ENCODE measurements around the gene TAP2.
"Not testable (repeated sequence)": the region's sequence is repeated elsewhere in the genome, so short reads cannot be mapped to it uniquely, and the experiment has no call there.

The TAP2 gene

DNA sequence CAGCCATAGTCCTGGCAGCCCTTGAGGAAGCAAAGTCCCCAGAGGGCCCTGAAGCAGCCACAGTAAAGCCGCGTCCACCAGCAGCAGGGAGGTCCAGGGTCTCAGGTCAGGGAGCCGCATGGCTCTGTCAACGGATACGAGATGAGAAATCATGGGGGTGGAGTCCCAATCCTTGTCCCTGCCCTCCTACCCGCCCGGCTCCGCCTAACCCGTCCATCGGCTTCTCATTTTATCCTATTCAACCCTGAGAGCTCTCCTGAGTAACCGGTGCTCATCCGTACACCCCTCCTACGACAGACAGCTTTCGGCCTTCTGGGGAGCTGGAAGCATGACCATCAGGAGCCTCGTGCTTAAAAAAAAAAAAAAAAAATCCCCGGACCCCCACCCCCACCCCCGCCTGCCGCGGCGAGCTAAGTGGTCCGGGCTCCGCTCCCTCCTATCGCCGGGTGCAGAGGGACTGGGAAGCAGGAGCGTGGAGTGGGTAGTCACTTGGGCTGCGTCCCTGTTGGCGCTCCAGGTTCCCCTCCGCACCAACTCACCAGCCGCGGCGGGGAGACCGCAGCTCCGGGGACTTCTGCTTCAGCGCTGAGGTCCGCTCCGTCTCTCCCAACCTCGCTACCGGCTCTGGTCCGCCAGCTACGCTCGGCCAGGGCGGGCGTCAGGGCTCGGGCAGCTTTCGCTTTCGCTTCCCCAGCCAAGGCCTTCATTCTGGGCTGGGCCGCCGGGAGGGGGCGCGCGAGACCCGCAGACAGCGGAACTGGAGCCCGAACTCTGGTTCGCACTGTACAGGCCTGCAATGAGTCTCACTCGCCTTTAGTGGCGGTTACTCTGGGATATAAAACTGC is at the start of gene TAP2:
Gene TAP2, minus strand, starts transcription at position 626 of the 845 bp plus-strand sequence. Its CDS starts 506 bp downstream, at position 120.
- DNase-seq (ENCODE audit: low read depth in 2 of 2), result peak; percentile 94 to 96

DNA sequence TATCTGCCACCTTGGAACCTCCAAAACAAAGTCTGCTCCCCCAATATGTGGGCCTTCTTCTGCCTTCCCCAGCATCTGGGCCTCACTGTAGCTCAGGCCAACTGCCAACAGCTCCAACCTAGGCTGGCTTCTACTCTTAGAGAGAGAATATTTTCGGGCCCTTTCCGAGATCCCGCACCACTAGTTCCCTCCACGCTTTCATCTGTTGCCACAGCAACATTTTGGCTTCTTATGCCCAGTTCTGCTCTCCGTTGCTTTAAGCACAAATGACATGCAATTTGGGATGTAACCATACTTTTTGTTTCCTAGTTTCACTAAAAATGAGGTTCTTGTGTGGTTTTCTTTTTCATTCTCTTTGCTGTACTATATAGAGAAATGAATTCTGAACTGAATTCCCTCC is 49.1 kb upstream of the TAP2 start:
- no peak for DNase-seq (ENCODE audit: low read depth in 2 of 2)

DNA sequence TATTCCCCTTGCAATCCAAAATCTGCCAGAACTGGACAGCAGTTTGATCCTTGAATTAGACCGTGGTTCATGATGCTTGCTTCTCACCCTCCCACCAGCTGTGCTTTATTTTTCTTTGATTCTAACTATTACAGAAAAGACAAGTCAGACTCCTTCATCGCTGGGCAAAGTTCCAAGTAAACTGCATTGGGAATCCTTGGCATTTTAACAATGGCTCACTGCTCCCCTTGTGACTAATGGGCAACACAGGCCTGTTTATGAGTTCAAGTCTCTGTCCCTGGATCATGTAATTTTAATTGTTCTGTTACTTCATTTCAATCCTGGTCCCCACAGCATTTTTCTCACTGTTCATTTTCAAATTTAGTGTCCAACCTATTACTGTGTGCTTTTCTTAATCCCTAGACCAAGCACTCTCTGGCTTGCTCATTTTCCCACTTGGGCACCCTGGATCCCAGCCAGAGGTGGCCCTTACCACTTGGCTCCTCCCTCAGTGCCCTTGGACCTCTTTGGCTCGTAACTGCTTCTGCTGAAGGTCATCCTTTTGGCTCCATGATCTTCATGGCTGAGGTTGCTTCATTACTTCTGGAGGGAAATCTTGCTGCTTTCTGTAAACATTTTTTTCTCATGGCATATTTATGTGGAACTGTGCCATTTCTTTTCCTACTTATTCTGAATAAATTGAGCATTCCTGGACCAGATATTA is 48.3 kb upstream of the TAP2 start:
- no peak for DNase-seq (ENCODE audit: low read depth in 2 of 2)

DNA sequence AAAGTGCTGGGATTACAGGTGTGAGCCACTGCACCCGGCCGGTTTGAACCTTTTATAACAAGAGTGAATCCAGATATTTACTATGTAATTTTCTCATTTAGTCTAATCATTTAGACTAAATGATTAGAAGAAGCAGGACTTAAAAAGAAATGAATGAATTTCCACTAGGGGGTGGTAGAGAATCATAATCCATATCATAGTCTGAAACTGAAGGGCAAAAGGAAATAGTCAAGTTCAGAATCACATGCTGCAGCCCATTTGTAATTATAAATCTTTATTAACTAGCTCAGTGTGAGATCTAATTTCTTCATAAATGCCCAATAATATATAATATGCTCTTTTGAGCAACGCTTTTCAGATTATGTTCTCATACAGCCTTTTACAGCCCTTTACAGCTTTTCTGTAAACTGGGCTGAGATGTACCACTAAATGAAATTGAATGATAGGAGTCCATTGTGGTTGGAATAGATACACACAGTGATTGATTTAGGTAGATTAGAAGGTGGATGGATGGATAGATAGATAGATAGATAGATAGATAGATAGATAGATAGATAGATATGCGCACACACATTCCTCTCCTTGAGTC is 47.3 kb upstream of the TAP2 start:
- no peak for DNase-seq (ENCODE audit: low read depth in 2 of 2)

DNA sequence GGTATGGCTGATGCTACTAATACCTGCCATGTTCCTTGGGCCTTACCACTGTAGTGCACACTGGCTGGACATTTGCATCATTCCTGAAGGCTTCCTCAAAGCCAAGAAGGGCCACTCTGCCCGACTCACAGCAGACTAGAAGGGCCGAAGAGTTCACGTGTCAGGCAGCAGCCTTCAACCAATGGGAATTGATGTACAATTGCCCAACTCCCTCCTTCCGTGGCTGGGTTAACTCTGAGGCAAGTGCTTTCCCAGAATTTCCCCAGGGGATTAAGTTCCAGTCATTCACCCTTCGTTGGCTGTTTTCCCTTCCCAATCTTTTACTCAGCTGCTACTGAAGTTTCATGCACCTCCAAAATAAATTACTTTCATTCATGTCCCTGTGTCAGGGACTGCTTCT is 45.2 kb upstream of the TAP2 start:
- DNase-seq (ENCODE audit: low read depth in 2 of 2), result no peak

DNA sequence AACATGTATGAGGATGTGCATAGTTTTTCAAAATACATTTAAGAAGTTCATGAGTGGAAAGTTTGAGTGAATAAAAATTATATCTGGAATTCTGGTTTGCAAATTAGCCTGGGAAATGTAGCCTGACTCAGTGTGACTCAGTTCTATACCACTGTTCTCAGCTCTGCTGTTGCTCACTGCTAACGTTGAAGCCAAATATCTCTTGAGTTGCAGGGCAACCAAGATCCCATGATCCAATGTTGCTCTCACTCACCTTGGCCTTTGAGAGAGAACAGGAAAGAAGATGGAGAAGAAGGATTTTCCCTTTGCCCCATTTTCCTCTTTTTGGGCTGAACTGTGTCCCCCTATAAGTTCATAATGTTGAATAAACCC is 44.3 kb upstream of the TAP2 start:
- no peak for DNase-seq (ENCODE audit: low read depth in 2 of 2)

DNA sequence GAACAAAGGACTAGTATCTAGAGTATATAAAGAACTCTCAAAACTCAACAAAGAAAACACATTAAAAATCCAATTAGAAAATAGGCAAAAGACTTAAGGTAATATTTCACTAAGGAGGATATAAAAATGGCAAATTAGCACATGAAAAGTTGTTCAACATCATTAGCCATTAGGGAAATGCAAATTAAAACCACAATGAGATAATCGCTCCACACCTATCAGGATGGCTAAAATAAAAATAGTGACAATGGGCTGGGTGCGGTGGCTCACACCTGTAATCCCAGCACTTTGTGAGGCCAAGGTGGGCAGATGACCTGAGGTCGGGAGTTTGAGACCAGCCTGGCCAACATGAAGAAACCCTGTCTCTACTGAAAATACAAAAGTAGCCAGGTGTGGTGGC is 42.4 kb upstream of the TAP2 start:
- DNase-seq (ENCODE audit: low read depth in 2 of 2), result not testable (repeated sequence)

DNA sequence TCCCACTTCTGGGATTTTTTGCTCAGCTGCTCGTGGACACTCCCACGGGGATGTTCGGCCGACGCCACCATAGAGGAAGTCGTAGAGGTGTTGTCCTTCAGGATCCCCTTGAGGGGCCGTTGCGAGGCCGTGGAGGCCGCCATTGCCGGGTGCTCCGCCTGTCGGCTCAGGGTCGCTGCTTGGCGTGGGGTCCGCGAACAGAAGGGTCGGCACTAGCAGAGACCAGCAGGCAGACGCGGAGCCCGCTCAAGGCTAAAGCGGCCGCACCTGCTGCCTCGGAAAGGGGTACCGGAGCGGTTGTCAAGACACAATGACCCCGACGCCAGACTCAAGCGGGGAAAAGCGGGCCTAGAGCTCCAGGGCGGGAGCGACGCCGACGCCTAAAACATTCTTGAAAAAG is 41.2 kb upstream of the TAP2 start:
- DNase-seq (ENCODE audit: low read depth in 2 of 2), result no peak

DNA sequence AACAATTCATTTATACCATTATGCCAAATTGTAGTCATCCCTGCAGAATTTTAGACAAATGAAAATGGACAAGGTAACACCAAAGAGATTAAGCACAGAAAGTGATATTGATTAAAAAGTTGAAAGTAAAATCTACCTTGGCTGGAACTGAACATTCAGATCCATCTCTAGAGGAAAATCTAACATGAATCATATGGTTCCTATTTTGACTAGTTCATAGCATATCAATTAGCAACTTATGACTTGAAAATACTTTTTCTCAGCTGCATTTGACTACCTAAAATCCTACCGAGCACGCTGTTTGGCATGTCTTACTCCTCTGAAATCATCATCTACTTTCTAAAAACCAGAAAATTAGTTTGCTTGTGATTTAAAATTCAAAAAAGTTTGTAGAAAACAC is 38.1 kb upstream of the TAP2 start:
- DNase-seq (ENCODE audit: low read depth in 2 of 2), result no peak

DNA sequence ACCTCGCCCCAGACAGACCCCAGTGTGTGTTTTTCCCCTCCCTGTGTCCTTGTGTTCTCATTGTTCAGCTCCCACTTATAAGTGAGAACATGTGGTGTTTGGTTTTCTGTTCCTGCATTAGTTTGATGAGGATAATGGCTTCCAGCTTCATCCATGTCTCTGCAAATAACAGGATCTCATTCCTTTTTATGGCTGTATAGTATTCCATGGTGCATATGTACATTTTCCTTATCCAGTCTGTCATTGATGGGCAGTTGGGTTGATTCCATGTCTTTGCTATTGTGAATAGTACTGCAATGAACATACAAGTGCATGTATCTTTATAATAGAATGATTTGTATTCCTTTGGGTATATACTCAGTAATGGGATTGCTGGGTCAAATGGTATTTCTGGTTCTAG is 35.4 kb upstream of the TAP2 start:
- not testable (repeated sequence) for DNase-seq (ENCODE audit: low read depth in 2 of 2)

DNA sequence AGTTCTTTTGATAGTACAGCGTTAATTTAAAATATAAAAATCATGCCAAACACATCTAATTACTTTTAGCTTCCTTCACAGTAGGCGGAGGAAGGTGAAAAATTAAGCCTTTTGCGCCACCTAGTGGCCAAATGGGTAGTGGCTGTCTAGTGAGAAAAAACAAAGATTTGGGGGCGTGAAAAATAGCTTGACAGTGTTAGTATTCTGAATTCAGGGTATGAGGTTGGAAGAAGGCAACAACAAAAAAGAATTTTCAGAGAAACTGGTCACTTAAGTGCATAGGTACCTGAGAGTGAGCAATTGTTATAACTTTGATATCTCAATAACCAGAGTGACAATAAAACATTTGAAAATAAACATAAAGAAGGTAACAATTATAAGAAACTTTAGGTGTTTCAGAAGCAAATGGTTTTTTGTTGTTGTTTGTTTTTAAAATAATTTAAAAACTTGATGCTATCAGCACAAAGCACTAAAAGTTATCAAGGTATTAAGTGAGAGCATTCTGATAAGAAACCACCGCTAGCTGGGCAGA is 29.8 kb upstream of the TAP2 start:
- DNase-seq (ENCODE audit: low read depth in 2 of 2), result peak; percentile 64 to 69

DNA sequence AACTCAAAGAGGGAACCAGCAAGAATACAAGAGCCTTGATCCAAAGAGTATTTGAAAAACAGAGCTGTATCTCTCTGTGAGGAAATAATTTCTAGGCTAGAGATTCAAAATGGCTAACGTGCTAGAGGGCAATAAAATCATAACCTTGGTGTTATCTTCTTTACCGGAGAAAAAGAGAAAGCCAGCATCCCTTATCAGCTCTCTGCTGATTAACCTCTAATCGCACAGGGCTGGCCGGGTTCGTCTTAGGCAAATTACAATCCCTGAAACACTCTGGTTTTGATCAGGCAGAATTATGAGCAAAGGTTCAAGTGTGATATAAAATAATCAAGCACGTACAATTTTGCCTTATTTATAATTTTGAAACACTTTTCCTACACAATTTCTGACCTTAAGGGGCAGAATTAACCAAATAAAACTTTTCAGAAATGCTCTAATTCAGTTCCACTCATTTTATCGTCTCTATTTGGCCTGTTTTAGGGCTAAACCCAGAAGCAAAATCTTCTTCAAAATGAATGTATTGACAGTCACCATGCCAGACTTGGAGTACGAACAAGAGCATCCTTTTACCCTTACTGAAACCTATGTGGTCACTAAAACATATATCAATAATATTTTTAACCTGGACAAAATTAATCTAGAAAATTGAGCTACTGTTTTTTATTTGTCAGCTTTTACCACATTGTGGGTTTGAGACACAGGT is 29.2 kb upstream of the TAP2 start:
- no peak for DNase-seq (ENCODE audit: low read depth in 2 of 2)

DNA sequence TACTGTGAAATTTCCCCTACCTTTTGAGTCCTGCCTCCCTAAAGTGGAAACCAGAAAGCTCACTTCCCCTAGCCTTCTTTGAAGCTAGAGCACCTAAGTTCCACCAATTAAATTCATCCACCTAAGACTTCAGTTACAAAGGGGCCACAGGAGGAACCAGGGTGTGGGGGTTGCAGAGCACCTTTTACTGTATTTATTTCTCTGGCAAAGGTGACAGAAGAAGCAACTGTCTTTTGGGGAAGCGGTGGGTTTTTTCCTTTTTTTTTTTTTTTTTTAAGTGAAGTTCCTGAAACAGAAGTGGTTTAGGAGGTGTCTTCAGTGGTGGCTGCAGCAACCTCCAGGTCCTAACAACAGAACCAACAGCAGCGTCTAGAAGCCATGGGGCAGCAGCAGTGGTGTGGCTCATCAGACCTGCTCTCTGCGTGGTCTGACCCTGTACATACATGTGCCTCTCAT is 28.5 kb upstream of the TAP2 start:
- no peak for DNase-seq (ENCODE audit: low read depth in 2 of 2)

DNA sequence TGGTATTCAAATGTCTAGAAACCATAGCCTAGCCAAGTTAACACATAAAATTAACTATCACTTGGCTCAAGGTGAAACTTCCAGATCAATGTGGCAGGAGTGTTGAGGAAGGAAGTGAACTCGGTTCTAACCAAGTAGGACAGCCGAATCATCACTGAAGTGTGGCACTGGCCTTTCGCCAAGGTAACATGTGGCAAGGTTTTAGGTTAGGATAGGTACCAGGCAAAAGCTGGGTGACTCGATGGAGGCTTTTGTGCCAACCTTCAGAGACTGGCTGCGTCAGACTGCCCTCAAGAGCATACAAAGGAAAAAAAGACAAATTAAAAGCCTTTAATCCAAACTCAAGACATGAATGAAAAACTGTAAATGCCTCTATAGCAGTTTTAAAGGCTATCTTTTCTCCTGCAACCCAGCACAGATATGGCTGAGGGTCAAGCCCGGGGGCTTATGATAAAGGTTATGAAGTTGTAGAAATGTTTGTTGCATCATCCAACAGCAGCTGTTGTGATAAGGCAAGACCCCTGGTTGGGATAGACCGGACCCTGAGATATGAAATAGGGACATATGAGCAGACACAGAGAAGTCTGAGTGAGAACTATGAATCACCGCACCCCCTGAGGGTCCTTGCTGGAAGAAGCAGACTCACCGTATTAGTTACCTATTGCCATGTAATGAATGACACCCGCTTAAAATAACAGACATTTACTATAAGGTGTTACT is 27.3 kb upstream of the TAP2 start:
- DNase-seq (ENCODE audit: low read depth in 2 of 2), result no peak

DNA sequence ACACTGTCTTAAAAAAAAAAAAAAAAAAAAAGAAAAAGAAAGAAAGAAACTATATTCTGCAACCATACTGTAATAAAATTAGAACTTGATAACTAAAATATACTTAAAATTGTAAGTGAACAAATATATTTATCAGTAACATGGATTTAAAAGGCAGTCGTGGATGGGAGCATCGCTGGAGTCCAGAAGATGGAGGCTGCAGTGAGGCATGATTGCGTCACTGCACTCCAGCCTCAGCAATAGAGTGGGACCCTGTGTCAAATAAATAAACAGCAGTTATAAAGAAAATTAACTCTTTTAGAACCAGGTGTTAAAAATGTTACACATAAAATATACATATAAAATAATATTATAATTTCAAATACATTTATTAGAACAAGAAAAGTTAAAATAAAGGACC is 24.2 kb upstream of the TAP2 start:
- DNase-seq (ENCODE audit: low read depth in 2 of 2), result no peak

DNA sequence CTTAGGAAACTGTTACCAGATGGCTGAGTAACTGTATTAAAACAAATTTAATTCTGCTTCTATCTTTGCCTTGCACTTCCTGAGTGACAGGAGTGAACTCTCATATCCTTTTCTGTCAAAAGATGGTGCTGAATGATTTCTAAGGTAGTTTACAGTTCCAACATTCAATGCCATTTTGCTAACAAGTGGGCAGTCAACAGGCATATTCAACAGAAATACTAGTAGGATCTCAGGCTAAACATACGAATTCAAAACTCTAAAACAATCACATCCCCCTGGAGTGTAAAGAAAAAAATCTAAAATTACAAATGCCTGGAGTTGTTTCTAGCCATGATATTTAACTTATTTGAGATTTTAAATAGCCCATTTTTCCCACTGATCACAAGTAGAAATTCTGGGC is 22.1 kb upstream of the TAP2 start:
- DNase-seq (ENCODE audit: low read depth in 2 of 2), result no peak

DNA sequence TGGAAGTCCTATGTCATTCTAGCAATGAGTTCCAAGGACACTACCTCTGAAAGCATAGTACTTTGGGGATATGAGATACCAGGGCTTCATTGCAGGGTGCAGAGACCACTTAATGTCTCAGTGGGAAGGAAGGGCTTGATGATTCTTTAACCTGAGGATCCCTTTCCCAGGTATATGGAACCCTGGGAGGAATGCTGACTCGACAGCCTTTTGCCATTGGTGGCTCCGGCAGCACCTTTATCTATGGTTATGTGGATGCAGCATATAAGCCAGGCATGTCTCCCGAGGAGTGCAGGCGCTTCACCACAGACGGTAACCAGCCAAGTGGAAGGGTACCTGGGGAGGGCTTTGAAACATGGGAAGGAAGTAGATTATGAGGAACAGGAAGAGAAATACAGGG is 19.7 kb upstream of the TAP2 start:
- no peak for DNase-seq (ENCODE audit: low read depth in 2 of 2)

DNA sequence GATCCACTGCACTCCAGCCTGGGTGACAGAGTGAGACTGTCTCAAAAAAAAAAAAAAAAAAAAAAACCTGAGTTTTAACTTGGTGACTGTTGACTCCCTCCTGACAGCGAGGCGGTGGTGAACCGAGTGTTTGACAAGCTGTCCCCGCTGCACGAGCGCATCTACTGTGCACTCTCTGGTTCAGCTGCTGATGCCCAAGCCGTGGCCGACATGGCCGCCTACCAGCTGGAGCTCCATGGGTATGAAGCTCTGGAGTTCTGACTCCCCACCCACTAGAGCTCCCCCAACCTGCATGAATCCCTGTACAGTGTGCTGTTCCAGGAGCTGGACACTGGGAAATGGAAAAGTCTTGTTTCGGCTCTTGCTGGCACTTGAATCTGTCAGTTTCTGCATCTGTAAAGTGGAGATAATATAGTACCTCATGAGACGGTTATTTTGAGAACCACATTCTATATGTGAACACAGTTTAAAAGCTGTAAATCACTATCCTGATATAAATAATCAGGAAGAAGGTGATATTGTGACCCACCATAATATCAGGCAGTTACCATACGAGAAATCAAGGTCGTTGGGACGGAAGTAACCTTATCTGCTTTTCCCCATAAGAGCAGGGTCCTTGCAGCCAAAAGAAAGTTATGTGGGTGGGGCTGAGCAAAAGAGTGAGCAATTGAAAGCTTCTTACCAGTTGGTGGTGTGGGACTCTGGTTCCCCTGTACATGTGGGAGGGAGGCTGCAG is 18.8 kb upstream of the TAP2 start:
- DNase-seq (ENCODE audit: low read depth in 2 of 2), result no peak

DNA sequence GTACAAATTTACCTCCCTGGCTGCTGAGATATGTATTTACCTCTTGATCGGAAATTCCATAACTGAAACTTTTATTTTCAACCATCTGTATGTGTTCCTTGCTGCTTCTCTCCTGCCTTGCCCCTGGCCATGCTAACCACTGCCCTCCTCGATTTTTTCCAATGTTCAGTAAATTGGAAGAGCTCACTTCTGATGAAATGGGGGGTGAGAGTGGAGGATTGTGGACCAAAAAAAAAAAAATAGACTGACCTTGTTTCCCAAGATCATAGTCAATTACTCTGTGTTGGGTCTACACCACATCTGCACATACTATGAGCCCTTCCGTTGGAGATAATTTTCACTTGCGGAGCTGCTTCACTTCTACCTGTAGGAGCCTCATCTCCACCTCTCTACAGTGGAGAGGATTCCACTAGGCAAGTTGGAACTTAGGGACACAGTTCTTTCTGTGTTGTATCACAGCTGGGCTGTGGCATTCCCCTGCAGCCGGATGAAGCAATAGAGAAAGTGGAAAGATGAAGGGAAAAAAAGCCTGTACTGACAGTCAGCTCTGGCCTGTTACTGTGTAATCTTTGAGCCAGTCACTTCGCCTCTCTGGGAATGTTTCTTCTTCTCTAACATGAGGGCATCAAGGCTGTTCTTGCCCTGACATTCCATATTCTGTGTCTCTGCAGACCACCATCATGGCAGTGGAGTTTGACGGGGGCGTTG is 17.1 kb upstream of the TAP2 start:
- DNase-seq (ENCODE audit: low read depth in 2 of 2), result no peak
